NCI-H446 treated with DMSO at 0.1 percent for 48 hours (cell line): Measurements from ENCODE around the gene CABLES1.
"Not testable (repeated sequence)": the region's sequence is repeated elsewhere in the genome, so short reads cannot be mapped to it uniquely, and the experiment has no call there.

Experiments
- DNase-seq: peaks from one replicate; lab custom pipeline; 2025; lab: John Stamatoyannopoulos, UW

CABLES1 gene

DNA sequence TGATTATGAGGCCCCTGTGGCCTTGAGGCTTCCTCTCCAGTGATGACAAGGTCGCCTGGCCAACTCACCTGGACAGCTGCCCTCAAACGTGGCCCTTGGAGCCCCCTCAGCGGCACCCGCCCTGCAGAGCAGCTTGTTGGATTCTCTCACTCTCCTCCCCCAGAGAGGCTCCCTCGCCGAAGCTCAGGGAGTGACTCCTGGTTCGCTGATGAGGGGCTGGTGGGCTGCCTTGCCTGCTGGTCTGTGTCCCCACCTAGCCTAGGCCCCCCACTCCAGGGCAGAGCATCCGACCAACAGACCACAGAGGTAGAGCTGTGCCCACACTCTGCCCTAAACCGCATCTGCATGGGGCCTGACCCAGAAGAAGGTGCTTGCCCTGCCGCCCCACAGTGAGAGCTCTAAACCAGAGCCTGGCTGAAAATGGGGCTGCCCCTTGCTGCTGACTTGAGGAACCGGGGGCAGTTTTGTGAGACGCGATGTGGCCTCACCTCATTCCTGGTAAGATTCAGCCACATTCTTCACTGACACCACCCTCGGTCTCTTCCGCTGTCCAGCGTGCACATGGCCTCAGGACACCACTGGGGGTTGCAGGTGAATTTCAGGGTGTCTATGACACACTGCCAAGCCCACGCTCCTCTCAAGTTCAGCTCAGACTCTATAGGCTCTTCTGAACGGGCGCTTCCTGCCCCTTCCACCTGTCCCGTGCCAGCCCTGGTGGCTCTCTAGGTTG, 131.6 kb downstream of the CABLES1 start:
- no peak for DNase-seq

DNA sequence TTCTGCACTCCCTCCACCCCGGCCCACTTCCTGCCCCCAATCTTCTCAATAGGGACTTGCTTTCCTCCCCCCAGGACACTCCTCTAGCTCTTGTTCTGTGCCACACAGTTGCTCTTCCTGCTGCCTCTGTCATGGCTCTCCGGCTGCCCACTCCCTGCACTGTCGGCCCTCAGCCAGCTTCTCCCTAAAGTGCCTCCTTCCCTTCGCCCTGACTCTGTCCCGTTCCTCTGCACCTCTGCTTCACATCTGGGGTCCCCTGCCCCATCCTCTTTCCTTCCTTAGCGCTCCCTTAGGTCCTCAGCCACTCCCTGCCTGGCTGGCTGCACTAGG, 132.1 kb downstream of the CABLES1 start:
- no peak for DNase-seq

DNA sequence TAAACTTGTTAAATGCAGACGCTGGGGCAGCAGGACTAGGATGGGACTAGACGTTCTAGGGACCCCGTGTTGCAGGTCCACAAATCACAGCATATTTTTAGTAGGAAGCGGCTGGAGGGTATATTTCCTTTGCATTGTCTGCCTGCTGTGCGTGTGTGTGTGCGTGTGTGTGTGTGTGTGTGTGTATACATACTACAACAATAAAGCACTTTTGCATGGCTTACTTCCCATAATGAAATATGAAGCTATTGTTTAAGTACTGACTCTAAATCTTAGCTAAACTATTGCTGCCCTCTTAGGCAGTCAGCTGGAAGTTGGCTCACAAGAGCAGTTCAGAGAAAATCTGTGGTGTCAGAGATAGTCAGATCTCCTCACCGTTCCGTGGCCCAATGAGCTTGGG, 133.4 kb downstream of the CABLES1 start:
- no peak for DNase-seq

DNA sequence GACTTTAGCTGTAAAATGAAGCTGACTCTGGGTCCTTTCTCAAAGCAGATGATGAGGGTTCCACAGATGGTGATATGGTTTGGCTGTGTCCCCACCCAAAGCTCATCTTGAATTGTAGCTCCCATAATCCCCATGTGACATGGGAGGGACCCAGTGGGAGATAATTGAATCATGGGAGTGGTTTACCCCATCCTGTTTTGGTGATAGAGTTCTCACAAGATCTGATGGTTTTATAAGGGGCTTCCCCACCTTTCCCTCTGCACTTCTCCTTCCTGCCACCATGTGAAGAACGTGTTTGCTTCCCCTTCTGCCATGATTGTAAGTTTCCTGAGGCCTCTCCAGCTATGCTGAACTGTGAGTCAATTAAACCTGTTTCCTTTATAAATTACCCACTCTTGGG, 133.8 kb downstream of the CABLES1 start:
- not testable (repeated sequence) for DNase-seq

DNA sequence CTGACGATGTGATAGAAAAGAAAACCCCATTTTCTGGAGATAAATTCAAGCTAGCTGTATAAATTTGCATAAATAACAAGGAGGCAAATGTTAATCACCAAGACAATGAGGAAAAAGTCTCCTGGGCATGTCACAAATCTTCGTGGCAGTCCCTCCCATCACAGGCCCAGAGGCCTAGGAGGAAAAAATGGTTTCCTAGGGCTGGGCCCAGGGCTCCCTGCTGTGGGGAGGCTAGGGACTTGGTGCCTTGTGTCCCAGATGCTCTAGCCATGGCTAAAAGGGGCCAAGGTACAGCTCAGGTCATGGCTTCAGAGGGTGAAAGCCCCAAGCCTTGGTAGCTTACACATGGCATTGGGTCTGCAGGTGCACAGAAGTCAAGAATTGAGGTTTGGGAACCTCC, 134.6 kb downstream of the CABLES1 start:
- no peak for DNase-seq

DNA sequence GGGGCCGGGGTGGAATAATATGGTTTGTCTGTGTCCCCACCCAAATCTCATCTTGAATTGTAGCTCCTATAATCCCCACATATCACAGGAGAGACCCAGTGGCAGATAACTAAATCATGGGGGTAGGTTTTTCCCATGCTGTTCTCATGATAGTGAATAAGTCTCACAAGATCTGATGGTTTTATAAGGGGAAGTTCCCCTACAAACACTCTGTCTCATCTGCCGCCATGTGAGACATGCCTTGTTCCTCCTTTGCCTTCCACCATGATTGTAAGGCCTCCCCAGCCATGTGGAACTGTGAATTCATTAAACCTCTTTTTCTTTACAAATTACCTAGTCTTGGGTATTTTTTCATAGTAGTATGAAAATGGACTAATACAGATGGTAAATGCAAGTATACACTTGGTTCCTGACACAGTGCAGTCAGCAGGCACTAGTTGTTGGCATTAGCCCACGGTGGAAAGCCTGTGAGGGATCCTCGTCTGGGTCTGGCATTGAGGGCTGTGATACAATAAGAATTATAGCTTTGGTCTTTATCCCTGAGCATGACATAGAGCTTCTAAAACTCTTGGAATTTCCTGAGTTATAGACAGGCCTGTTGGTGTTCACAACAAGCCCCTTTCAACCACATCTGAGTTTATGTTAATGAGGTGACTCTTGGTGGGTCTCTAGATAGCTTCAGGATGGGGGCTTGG, 135.8 kb downstream of the CABLES1 start:
- no peak for DNase-seq

DNA sequence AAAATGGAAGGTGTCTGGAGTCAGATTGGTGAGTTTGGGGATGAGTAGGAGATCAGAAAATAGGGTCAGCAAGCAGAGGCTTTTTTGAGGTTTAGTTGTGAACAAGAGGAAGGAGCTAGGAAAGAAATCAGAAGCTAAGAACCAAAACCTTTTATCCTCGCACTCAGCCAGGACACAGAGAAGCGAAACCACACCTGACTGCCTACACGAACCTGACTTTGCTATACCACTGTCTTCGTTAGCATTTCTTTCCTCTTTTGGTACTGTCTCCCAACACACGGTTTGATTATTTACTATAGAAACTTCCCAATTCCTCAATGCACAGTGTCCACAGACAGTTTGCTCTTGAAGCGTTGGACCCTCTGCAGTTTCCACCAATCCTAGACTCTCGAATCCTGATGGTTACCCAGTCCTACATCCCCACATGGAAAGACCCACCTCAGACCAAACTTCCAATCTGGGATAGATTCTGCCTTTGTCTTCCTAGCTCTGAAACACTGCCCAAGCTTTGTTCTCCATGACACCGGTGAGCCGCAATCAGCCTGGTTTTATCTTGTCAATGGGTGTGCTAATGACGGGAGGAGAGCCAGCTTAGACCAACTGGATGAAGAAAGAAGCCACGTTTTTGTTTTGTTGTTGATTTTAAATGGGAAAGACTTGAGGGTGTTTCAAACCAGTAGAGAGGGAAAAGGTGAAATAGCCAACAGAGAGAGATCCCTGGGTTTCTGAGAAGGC, 137.4 kb downstream of the CABLES1 start:
- no peak for DNase-seq

DNA sequence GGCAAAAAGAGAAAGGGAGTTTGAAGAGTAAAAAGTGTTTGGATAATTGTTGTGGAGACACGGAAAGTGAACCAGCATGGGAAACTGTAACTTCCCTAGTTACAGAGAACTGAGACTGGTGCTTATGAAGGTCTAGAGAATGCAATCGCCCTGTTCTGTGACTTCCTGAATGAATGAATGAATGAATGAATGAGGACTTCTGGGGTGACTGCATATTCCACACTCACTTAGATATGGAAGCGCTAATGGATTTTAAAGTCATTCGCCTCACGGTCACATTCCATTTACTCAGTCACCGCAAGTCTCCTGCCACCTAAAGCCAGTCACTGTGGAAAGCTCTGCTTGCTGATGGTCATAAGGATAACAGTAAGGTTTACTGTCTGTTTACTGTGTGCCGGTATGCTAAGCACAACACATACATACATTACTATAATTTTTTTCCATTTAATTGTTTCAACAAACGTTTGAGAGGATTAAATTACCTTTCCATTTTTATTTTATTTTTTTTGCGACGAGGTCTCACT, 138.2 kb downstream of the CABLES1 start:
- DNase-seq, result no peak

DNA sequence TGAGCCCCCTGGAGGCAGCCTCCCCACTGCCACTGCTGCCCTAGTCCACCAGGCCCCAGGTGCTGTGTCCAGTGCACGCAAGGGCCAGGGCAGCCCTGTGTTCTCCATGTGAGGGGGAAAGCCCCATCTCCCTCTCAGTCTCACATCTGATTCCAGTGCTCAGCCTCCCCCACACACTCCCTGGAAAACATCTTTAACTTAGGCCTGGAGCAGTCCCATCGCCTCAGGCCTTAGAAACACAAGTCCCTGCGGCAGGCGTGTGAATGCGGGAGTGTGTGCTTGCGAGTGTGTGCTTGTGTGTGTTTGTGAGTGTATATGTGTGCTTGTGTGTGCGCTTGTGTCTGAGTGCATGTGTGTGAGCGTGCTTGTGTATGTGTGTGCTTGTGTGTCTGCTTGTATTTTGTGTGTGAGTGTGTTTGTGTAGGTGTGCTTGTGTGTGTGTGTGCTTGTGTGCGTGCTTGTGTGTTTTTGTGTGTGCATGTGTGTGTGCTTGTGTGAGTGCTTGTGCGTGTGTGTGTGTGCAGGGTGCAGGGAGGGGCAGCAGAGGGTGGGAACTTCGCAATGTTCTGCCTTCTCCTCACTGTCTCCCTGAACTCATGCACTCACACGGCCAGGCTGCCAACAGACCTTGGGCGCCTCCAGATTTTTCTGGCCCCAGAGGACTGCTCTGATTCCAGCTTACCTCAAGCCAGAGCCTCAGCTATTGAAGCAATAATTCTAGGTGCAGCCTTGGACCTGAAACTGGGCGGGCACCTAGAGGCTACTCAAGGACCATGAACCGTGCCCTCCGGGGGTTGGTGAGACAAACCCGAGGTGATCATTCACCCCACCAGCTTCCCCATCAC, 139.6 kb downstream of the CABLES1 start:
- no peak for DNase-seq

DNA sequence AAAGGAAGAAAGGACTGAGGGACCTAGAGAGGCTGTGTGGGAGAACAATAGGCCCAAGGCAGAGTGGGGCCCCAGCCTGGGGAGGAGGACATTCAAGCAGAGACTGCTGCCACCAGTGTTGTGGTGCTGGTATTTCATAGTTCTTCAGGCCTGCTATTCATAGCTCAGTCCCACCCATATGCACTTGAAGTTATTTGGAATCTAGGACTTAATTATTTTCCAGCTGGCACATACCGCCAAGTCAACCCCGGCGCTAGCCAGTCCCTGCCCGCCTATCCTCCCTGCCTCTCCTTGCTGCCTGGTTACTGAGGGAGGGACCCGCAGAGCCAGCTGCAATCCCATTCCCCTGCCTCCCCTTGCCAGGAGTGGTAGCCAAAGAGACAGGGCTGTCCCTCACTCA, 141.2 kb downstream of the CABLES1 start:
- DNase-seq, result peak; percentile 53

DNA sequence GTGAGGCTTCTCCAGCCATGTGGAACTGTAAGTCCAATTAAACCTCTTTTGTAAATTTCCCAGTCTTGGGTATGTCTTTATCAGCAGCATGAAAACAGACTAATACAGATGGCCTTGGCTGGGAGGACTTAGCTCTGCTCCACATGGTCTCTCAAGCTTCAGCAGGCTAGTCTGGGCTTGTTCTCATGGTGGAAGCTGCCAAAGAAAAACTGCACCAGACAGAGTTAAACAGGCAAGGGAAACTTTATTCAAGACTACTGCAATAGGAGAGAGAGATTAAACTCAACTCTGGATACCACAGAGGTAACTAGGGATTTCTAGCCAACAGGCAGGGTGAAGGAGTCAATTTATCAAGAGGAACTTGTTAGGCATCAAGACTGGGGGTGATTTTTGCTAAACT, 142.1 kb downstream of the CABLES1 start:
- peak; percentile 48 for DNase-seq

DNA sequence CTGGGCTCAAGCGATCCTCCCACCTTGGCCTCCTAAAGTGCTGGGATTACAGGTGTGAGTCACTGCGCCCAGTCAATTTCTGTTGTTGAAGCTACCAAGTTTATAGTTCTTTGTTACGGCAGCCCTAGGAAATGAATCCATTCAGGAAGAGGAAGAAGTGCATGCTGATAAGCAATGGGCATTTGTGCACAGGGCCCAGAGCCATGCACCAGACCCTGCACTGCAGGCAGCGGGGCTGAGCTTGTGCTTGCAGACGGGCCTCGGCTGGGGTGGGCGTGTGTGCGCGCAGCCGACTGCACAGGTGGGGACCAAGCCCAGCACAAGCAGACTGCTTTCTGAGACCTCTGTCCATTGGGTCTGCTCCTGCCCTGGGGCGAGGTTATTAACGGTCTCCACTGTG, 144.6 kb downstream of the CABLES1 start:
- DNase-seq, result no peak

DNA sequence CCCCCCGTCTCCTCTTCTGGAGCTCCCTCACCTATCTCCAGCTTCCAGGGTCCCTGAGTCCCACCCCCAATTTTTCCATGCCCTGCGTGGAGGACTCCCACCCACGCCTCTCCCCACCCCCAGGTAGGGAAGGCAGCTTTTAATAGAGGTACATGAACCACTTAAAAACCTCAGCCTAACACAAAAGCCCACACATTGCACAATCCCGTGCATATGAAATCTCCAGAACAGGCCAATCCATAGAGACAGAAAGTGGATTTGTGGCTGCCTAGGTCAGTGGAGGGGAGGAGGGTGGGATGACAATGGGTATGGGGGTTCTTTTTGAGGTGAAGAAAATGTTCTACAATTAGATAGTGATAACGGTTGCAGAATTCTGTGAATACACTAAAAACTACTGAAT, 145.6 kb downstream of the CABLES1 start:
- DNase-seq, result no peak

DNA sequence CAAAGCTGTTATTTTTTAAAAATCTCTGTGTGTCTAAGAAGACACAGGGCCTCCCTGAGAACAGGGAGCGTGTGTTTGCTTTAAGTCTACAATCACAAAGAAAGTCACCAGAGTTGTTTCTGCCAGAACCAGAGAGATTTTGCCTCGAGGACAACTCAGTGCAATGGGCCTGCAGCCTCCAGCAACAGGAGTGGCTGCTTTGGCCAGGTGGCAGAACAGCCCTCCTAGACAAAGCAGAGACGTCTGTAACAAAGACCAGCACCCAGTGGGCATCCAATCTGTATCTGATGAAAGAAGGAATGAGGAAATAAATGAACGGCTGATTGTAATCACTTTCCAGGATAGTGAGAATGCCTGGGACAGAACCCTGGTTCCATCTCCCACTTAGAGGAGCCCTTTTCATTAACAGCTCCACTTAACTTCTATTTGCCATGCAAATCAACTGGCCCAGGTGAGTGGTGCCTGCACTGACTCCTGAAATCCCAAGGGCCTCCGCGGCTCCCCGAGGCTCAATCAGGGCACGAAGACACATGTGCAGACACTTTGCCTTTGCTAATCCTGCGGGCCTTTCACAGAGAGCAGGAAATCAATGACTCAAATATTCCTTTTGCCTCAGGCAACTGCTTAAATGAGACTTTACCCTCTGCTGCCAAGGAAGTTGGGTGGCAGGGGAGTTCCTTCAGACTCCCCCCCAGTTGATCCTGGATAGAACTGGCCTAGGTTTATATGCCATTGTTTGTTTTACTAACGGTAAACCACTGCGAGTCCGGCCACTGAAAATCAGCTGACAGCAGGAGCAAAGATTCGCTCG, 146.5 kb downstream of the CABLES1 start:
- DNase-seq, result no peak

DNA sequence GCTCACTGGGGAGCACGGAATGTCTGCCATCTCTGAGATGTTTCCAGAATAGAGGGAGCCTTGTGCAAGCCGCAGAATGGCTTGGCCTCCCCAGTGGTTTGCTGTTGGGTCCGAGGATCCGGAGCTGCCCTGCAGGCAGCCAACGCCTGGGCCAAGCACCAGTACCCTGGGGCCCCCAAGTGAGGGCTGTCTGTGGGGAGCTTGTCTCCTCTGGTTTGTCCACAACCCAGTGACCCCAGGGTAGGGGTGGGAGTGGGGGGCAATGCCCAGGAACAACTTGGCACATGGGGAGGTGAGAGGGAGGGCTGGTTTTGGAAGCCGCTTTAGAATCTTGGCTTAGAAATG, 147.1 kb downstream of the CABLES1 start:
- DNase-seq, result no peak

DNA sequence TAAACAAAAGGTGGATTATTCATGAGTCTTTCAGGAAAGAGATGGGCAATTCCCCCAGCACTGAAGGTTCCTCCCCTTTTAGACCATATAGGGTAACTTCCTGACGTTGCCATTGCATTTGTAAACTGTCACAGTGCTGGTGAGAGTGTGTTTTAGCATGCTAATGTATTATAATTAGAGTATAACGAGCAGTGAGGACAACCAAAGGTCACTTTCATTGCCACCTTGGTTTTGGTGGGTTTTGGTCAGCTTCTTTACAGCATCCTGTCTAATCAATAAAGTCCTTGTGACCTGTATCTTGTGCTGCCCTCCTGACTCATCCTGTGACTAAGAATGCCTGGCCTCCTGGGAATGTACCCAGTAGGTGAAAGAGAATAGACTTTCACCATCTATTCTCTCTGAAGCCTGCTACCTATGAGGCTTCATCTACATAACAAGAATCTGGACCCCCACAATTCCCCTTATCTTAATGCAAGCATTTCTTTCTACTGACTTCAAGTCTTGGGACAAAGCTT, 148.7 kb downstream of the CABLES1 start:
- DNase-seq, result no peak

DNA sequence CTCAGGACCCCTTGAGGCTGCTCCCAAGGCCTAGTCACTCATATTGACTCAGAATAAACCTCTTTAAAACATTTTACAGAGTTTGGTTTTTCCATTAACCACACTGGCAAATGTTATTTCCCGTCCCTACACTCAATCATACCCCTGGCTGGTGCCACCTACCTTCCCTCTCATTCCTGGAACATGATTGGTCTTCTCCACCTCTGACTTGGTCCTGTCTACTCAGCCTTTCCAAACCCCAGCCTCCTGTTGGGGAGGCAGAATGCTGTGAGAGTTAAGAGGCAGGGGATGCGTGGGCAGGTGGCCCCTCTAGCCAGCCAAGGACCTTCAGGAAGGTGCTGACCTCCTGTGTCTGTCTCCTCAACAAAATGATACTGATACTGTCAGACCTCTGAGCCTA, 149.3 kb downstream of the CABLES1 start:
- no peak for DNase-seq

DNA sequence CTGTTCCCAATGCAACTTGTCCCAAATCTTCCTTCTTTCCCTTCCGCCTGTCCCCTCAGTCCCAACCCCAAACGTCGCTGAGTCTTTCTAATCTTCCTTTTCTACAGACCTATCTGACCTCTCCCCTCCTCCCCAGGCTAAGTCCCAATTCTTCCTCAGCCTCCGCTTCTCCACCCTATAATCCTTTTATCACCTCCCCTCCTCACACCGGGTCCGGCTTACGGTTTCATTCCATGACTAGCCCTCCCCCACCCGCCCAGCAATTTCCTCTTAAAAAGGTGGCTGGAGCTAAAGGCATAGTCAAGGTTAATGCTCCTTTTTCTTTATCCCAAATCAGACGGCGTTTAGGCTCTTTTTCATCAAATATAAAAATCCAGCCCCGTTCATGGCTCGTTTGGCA, 150.3 kb downstream of the CABLES1 start:
- DNase-seq, result not testable (repeated sequence)

DNA sequence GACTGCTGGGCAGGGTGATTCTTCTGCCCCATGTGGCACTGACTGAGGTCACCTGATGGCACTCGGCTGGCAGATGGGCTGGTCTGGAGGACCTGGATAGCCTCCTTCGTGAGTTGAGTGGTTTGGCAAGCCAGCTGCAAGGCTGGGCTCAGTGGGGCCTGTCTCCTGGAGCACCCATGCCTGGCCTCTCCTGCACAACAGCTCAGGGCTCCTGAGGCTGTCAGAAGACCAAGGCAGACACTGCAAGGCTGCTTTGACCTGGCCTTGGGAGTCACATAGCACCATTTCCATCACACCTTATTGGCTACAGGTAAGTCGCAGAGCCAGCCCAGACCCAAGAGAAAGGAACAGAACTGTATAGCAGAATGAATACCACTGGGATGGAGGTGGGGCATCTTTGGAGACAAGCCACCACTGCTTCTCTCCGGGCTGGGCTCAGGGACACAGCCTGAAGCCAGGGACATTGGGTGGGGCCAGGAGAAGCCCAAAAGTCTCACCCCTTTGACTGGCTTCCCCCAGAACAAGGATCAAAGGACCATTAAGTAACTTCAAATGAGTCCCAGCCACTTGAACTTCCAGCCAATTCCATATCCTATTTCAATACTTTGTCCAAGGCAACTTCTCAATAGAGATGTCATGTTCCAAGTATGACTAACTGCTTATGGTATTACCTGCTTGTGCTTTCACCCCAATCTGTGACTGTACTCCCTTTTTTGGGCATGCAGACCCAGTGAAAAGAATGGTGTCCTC, 156.3 kb downstream of the CABLES1 start:
- DNase-seq, result peak; percentile 3

DNA sequence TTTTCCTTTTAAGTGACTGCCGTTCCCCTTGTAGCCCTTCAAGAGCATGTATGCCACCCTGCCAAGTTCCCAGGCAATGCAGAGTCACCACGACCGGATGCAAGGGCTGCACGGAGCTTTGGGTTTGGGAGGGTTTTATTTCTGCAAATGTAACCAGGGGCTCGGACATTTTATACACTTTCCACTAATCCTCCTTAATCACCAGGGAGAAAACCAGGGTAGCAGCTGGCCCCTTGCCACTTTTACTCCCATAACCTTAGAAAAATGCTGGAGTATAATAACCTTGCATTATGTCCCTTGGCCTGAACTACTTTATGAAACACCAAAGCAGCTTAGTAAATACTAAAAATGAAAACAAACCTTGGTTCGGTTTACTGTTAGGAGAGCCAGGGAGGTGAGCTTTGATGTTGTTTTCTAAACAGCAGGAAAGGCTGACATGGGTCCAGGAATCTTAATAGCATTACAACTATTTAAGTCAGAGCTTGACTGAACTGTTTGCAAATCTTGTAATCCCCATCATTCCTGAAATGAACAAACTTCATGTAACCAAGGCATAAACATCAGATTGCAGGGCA, 165.0 kb downstream of the CABLES1 start:
- DNase-seq, result no peak
